Uterus (tissue), 2 donors: ENCODE data around the gene NUDT13.

Experiments used
- POLR2A ChIP-seq, 2 donors: fragments of 450-650 bp; IDR thresholded peaks; one replicate each; pipeline ENCODE4 v1.6.1; 2016; ENCODE audit warnings: antibody characterized with exemption in 2 of 2, mild to moderate bottlenecking in 1 of 2, moderate library complexity in 1 of 2
- TF ChIP-seq, protein P1 (sequence below), 4 experiments: fragments of 200-600 bp in 2 of 4; fragments of 450-650 bp in 2 of 4; sonication (generic) in 2 of 4; IDR thresholded peaks; one replicate each; pipeline ENCODE4 v1.5.1; 2016 to 2019; ENCODE audit warnings: antibody characterized with exemption in 4 of 4, mild to moderate bottlenecking in 2 of 4, moderate library complexity in 1 of 4

DNA sequence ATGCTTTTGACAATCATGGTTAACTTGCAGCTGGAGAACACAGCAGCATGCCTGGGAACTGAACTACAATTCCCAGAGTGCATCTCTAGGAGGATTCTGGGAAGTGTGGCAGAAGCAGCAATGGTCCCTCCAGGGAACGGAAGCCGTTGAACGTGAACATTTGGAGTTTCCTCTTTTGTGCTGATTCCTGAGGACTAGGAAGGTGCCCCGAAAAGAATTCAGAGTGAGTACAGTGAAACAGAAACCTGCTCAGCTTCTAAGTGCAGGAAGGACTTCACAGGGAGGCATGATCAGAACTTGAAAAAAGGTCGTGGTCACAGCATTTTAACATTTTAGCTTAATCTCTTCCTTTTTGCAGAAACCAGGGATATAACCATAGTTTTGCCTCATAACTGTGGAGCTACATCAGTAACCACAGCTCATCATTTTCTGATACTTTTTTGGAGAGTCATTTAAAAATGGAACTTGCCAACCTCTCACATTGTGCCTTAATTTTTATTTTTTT lies at the start of gene NUDT13:
- TF ChIP-seq, protein P1, sequence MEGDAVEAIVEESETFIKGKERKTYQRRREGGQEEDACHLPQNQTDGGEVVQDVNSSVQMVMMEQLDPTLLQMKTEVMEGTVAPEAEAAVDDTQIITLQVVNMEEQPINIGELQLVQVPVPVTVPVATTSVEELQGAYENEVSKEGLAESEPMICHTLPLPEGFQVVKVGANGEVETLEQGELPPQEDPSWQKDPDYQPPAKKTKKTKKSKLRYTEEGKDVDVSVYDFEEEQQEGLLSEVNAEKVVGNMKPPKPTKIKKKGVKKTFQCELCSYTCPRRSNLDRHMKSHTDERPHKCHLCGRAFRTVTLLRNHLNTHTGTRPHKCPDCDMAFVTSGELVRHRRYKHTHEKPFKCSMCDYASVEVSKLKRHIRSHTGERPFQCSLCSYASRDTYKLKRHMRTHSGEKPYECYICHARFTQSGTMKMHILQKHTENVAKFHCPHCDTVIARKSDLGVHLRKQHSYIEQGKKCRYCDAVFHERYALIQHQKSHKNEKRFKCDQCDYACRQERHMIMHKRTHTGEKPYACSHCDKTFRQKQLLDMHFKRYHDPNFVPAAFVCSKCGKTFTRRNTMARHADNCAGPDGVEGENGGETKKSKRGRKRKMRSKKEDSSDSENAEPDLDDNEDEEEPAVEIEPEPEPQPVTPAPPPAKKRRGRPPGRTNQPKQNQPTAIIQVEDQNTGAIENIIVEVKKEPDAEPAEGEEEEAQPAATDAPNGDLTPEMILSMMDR (IDR thresholded peaks at IDR 0.05), result peak in 1 of 4 experiments; percentile 7
- peak in 1 of 2 donors; percentile 36 for TF ChIP-seq POLR2A (IDR thresholded peaks at IDR 0.05)
